COLO668 (cell line): ENCODE measurements around the gene VHLL.

ENCODE experiments used
- DNase-seq: peaks from one replicate; lab custom pipeline; 2025; ENCODE audit not compliant: unreplicated experiment; lab: John Stamatoyannopoulos, UW

VHLL gene

DNA sequence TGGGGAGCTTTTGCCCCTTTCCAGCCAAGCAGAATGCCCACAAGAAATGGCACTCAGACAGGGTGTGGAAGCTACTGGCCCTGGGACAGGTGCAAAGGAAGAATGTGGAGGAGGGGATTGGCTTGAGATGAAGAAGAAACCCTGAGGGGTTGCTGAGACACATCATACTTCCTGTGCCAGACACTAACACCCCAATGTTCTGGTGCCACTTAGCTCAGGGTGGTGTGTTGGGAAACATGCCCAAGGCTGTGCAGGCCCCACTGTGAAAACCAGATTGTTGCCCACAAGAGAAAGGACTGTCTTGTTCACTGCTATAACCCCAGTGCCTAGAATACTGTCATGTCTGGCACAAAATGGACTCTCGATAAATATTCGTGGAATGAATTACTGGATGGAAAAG lies 41.4 kb downstream of the VHLL start:
- no peak for DNase-seq

DNA sequence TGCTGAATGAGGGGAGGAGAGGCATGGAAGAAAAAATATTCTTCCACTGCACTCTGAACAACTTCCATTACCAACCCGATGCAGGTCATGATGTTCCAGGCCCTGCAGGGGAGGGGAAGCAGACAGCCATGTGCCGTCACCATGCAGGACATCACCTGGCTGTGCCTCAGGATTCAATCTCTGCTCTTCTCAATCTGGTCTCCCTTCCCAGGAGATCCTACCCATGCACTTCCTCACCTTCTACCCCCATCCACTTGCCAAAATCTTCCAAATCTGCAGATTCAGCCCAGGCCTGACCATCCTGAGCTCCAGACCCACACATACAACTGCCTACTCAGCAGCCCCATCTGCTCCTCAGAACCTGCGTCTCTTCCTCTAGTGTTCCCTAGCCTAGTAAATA lies 45.5 kb downstream of the VHLL start:
- DNase-seq = no peak

DNA sequence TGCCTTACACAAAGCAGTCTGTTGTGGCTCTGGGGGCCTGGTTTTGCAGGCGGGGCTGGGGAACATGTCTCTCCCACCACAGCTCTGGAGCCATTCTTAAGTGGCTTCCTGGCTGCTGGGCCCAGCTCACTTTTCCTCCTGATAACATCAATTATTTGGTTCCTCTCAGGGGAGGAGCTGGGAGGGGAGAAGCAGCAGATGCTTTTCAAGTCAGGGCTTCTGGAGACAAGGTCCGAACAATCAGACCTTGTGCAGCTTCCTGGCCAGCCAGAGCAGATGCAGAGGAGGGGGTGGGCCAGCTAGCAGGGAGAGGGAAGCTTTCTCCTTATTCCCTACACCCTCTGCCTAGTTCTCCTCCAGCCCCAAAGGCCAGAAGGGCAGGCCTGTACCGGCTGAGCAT lies 47.6 kb downstream of the VHLL start:
- no peak for DNase-seq

DNA sequence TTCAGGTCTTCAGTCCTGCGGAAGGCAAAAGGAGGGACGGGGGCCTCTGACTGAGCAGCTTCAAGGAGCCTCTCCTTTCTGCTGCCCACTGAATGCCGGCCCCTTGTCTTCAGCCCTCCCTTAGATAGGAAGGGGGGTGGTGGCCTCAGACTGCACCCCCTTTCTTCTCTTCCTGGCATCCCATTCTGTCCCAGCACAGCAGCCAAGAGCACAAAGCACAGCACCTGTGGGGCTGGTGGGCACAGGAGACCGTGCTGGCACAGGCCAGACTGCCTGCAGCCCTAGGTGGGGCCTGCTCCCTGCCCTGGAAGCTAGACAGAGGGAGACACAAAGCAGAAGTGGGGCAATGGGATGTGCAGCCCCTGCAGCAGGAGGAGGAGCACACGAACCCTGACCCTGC lies 49.5 kb downstream of the VHLL start:
- DNase-seq = no peak
